CD14-positive monocyte (primary cell): Measurements from ENCODE around the gene IL31RA. TPM values are rescaled to one million over a fixed set of nuclear protein-coding genes. Genes with fewer than 3 reads are reported as not detected.

ENCODE experiments used
- DNase-seq, 3 donors: peaks; one replicate each; pipeline ENCODE4 v3.0.0-alpha.2; 2011 to 2022
- H2AFZ ChIP-seq: 2 replicates; pipeline ENCODE4 v1.6.0; 2012; ENCODE audit warnings: mild to moderate bottlenecking, low read depth, low read length, inconsistent platforms; ENCODE audit not compliant: insufficient read depth, poor library complexity, severe bottlenecking
- H3K27ac ChIP-seq, 2 donors: 1 replicate in 1 of 2; 2 replicates in 1 of 2; pipeline ENCODE4 v1.5.1; 2012 to 2013; ENCODE audit warnings: low read length in 2 of 2, control low read depth in 1 of 2, inconsistent platforms in 1 of 2, low read depth in 1 of 2, mild to moderate bottlenecking in 1 of 2
- H3K27me3 ChIP-seq, 2 donors: one replicate each; pipeline versions ENCODE4 v1.6.0 to v1.6.1; 2011 to 2013; ENCODE audit warnings: low read length in 2 of 2; ENCODE audit not compliant: control insufficient read depth in 2 of 2, insufficient read depth in 2 of 2
- H3K36me3 ChIP-seq, 2 donors: replicated peaks in 1 of 2; 1 replicate in 1 of 2; 2 replicates in 1 of 2; pipeline versions ENCODE4 v1.5.1 to v1.6.1; 2012 to 2013; ENCODE audit warnings: low read length in 2 of 2, control low read depth in 1 of 2, inconsistent platforms in 1 of 2, mild to moderate bottlenecking in 1 of 2; ENCODE audit not compliant: insufficient read depth in 2 of 2, control insufficient read depth in 1 of 2
- H3K4me1 ChIP-seq, 2 donors: 1 replicate in 1 of 2; 2 replicates in 1 of 2; pipeline versions ENCODE4 v1.5.1 to v1.6.1; 2012 to 2013; ENCODE audit warnings: low read length in 2 of 2, control low read depth in 1 of 2, inconsistent platforms in 1 of 2, mild to moderate bottlenecking in 1 of 2, moderate library complexity in 1 of 2; ENCODE audit not compliant: insufficient read depth in 2 of 2, control insufficient read depth in 1 of 2
- H3K4me2 ChIP-seq: replicated peaks from 2 replicates; pipeline ENCODE3; 2012; ENCODE audit warnings: low read length, moderate library complexity, mild to moderate bottlenecking; ENCODE audit not compliant: poor library complexity, severe bottlenecking; ENCODE audit errors: extremely low read depth
- H3K4me3 ChIP-seq, 3 experiments: fragments of 200-600 bp in 1 of 3; sonication (generic) in 1 of 3; replicated peaks in 1 of 3; 1 replicate in 2 of 3; 2 replicates in 1 of 3; pipeline ENCODE4 v1.5.1; 2011 to 2013; ENCODE audit warnings: low read length in 3 of 3, mild to moderate bottlenecking in 3 of 3, control low read depth in 2 of 3, low read depth in 2 of 3, inconsistent platforms in 1 of 3, moderate library complexity in 1 of 3
- H3K79me2 ChIP-seq: 2 replicates; pipeline ENCODE4 v1.6.0; 2012; ENCODE audit warnings: mild to moderate bottlenecking, control low read depth, inconsistent platforms, low read length, moderate library complexity; ENCODE audit not compliant: insufficient read depth
- H3K9ac ChIP-seq: 2 replicates; pipeline ENCODE4 v1.6.0; 2017; ENCODE audit warnings: low read length, mild to moderate bottlenecking; ENCODE audit not compliant: insufficient read depth, poor library complexity, severe bottlenecking
- H3K9me3 ChIP-seq, 2 donors: replicated peaks in 1 of 2; 1 replicate in 1 of 2; 2 replicates in 1 of 2; pipeline versions ENCODE4 v1.5.1 to v1.6.1; 2012 to 2013; ENCODE audit warnings: low read length in 2 of 2, control low read depth in 1 of 2; ENCODE audit not compliant: control insufficient read depth in 1 of 2, insufficient read depth in 1 of 2
- H4K20me1 ChIP-seq: 2 replicates; pipeline ENCODE4 v1.6.0; 2012; ENCODE audit warnings: mild to moderate bottlenecking, low read length, control low read depth, moderate library complexity; ENCODE audit not compliant: insufficient read depth
- H3K27ac Mint-ChIP-seq, 7 donors: one replicate each; pipeline ENCODE4 v1.8.0; 2020; ENCODE audit warnings: mild to moderate bottlenecking in 7 of 7, mixed read lengths in 7 of 7, moderate library complexity in 6 of 7, inconsistent platforms in 2 of 7
- H3K27me3 Mint-ChIP-seq, 3 donors: one replicate each; pipeline ENCODE4 v1.8.0; 2021 to 2022; ENCODE audit warnings: low read depth in 3 of 3, mild to moderate bottlenecking in 3 of 3, mixed read lengths in 3 of 3, moderate library complexity in 3 of 3, inconsistent platforms in 1 of 3
- H3K36me3 Mint-ChIP-seq, 2 donors: one replicate each; pipeline ENCODE4 v1.8.0; 2020; ENCODE audit warnings: mixed read lengths in 2 of 2, inconsistent platforms in 1 of 2, mild to moderate bottlenecking in 1 of 2
- H3K4me1 Mint-ChIP-seq: one replicate; pipeline ENCODE4 v1.8.0; 2020; ENCODE audit warnings: mild to moderate bottlenecking, mixed read lengths
- H3K4me3 Mint-ChIP-seq, 2 donors: one replicate each; pipeline ENCODE4 v1.8.0; 2020; ENCODE audit warnings: mild to moderate bottlenecking in 2 of 2, mixed read lengths in 2 of 2, moderate library complexity in 1 of 2
- H3K9me3 Mint-ChIP-seq, 7 donors: one replicate each; pipeline ENCODE4 v1.8.0; 2020 to 2022; ENCODE audit warnings: mixed read lengths in 7 of 7, mild to moderate bottlenecking in 6 of 7, moderate library complexity in 6 of 7, inconsistent platforms in 2 of 7
- WGBS: methylation state at CpG from one replicate; pipeline ENCODE4 v1.1.5; 2013; ENCODE audit warnings: missing lambda C conversion rate; ENCODE audit not compliant: insufficient coverage; 5-methylcytosine and 5-hydroxymethylcytosine counted together
- intact Hi-C, 2 donors: fragments of 100-400 bp; cut with micrococcal nuclease; formaldehyde crosslinking; loops; one replicate each; pipeline versions ENCODE4 v1.15.0 to v1.15.1; 2023
- polyA plus RNA-seq, 3 donors: library from polyadenylated mRNA; depleted of rRNA in 1 of 3; unstranded in 2 of 3; stranded (reverse) in 1 of 3; fragments of 300-500 nt in 2 of 3; fragments of >200 nt in 1 of 3; fragmentation: Illumina TruSeq in 2 of 3; gene quantifications; 1 replicate in 2 of 3; 2 replicates in 1 of 3; pipeline ENCODE4 v1.2.3, GENCODE V29; 2012 to 2021
- TF ChIP-seq, protein P1 (sequence below): fragments of 200-600 bp; IDR thresholded peaks from one replicate; pipeline ENCODE4 v1.8.0; 2022; ENCODE audit warnings: antibody characterized with exemption, mild to moderate bottlenecking

The IL31RA gene
- polyA plus RNA-seq, 3 donors = 0.52 to 1.8 (median 1.3) TPM

DNA sequence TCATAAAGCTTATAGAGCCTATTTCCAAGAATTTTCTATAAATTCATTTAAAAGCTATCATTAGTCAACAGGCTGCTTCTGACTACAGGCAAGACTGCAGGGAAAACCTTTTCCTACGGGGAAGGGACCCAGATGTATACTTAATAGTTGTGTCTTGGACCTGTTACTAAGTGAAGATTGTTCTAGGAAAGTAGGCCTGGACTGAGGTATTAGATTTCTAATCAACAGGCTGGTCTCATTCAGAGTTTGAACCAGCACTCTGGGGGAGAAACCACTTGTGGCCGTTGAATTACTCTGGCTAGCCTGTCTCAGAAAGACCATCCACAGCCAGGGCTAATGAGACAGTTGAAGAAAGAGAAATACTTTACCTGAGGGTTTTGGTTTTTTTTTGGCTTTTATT lies 83.6 kb downstream of the IL31RA start:
- peaks cover 21 to 42% of the 10 kb centered on the region in 2 donors for H3K36me3 ChIP-seq
- H3K27ac ChIP-seq = no peak overlapping the region
- no peaks in the 10 kb centered on the region for H3K27me3 Mint-ChIP-seq
- H3K36me3 Mint-ChIP-seq = peaks cover 25 to 35% of the 10 kb centered on the region in 2 donors
- H3K4me1 Mint-ChIP-seq = no peaks in the 10 kb centered on the region
- no peaks in the 10 kb centered on the region for H3K79me2 ChIP-seq
- no peak overlapping the region for H2AFZ ChIP-seq
- no peaks in the 10 kb centered on the region for H3K9me3 ChIP-seq
- no CpG with 5 or more reads among the region's 2 CpGs for WGBS
- intact Hi-C loops = loop anchor here in 1 of 2 donors (10.0 kb wide), 3 partner anchors 270 to 1290 kb away; no protein-coding TSS in a partner anchor
- H3K4me1 ChIP-seq = no peaks in the 10 kb centered on the region
- no peak overlapping the region for H3K4me3 Mint-ChIP-seq
- H3K27ac Mint-ChIP-seq = peak overlapping the region in 1 of 7 donors; percentile 20
- no peaks in the 10 kb centered on the region for H3K27me3 ChIP-seq
- H4K20me1 ChIP-seq = no peaks in the 10 kb centered on the region
- no peak overlapping the region for H3K4me2 ChIP-seq
- H3K4me3 ChIP-seq = no peak overlapping the region
- H3K9me3 Mint-ChIP-seq = no peaks in the 10 kb centered on the region
- no peak for DNase-seq
- TF ChIP-seq, protein P1, sequence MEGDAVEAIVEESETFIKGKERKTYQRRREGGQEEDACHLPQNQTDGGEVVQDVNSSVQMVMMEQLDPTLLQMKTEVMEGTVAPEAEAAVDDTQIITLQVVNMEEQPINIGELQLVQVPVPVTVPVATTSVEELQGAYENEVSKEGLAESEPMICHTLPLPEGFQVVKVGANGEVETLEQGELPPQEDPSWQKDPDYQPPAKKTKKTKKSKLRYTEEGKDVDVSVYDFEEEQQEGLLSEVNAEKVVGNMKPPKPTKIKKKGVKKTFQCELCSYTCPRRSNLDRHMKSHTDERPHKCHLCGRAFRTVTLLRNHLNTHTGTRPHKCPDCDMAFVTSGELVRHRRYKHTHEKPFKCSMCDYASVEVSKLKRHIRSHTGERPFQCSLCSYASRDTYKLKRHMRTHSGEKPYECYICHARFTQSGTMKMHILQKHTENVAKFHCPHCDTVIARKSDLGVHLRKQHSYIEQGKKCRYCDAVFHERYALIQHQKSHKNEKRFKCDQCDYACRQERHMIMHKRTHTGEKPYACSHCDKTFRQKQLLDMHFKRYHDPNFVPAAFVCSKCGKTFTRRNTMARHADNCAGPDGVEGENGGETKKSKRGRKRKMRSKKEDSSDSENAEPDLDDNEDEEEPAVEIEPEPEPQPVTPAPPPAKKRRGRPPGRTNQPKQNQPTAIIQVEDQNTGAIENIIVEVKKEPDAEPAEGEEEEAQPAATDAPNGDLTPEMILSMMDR = no peak
- H3K9ac ChIP-seq = no peak overlapping the region

DNA sequence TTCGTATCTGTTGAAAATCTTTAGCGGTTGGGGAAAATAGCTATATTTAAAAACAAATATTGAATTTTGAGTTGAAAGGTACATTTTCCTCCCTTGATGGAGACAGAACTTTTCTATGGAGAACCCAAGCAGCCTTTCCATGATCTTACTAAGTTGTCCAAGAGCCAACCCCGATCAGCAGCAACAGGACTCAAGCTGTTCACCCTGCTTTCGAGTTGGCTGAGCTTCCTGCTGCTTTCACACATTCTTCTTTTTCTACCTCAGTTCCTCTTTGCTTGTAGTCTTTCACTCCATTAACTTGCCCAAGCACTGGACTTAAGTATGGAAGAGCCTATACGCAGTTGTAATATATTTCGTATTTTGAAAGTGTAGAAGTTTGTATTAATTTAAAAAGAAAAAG lies 84.2 kb downstream of the IL31RA start:
- Mint-ChIP-seq H3K4me3 (no peak overlapping the region), H3K9me3 (no peaks in the 10 kb centered on the region), H3K27ac (peak overlapping the region in 2 of 7 donors; percentile 16 to 34), H3K4me1 (no peaks in the 10 kb centered on the region), H3K36me3 (peaks cover 32 to 42% of the 10 kb centered on the region in 2 donors), H3K27me3 (no peaks in the 10 kb centered on the region)
- Histone ChIP-seq H4K20me1 (no peaks in the 10 kb centered on the region), H3K4me3 (no peak overlapping the region), H2AFZ (no peak overlapping the region), H3K27me3 (no peaks in the 10 kb centered on the region), H3K27ac (no peak overlapping the region), H3K4me2 (no peak overlapping the region), H3K79me2 (no peaks in the 10 kb centered on the region), H3K4me1 (no peaks in the 10 kb centered on the region), H3K9ac (no peak overlapping the region), H3K9me3 (no peaks in the 10 kb centered on the region), H3K36me3 (peaks cover 26 to 47% of the 10 kb centered on the region in 2 donors)
- no peak for DNase-seq
- WGBS = 100% methylated on average over 1 of the region's 6 CpGs
- intact Hi-C loops = loop anchor here in 1 of 2 donors (10.0 kb wide), 3 partner anchors 269 to 1289 kb away; no protein-coding TSS in a partner anchor
- TF ChIP-seq, protein P1 = no peak
